Left lung (tissue), 10 donors: ENCODE results near the gene FABP1. TPM values are rescaled to one million over a fixed set of nuclear protein-coding genes. Genes with fewer than 3 reads are reported as not detected.

Experiments used
- ATAC-seq: fragments of 200-7000 bp; cut with Tn5 transposase; one replicate; pipeline ENCODE4 v1.9.1; 2020; ENCODE audit warnings: moderate library complexity
- DNase-seq, 4 donors: peaks; one replicate each; pipeline ENCODE4 v3.0.0-alpha.2; 2013 to 2020
- H3K27ac ChIP-seq, 2 donors: fragments of 200-600 bp; sonication (generic) in 1 of 2; one replicate each; pipeline versions ENCODE4 v1.5.0 to v1.8.0; 2020 to 2021
- H3K27me3 ChIP-seq, 2 donors: fragments of 200-600 bp; sonication (generic) in 1 of 2; one replicate each; pipeline versions ENCODE4 v1.5.0 to v1.8.0; 2020 to 2021
- H3K36me3 ChIP-seq, 2 donors: fragments of 200-600 bp; sonication (generic) in 1 of 2; one replicate each; pipeline versions ENCODE4 v1.5.0 to v1.8.0; 2020 to 2021
- H3K4me1 ChIP-seq, 2 donors: fragments of 200-600 bp; one replicate each; pipeline ENCODE4 v1.8.0; 2021
- H3K4me3 ChIP-seq, 2 donors: fragments of 200-600 bp; sonication (generic) in 1 of 2; one replicate each; pipeline versions ENCODE4 v1.5.0 to v1.8.0; 2020 to 2021; ENCODE audit warnings: mild to moderate bottlenecking in 1 of 2
- H3K9me3 ChIP-seq, 2 donors: fragments of 200-600 bp; sonication (generic) in 1 of 2; one replicate each; pipeline versions ENCODE4 v1.5.0 to v1.8.0; 2020 to 2021
- CTCF ChIP-seq, 2 donors: fragments of 200-600 bp; sonication (generic) in 1 of 2; IDR thresholded peaks; one replicate each; pipeline versions ENCODE4 v1.5.0 to v1.8.0; 2021; ENCODE audit warnings: antibody characterized with exemption in 2 of 2
- intact Hi-C, 2 donors: fragments of 100-400 bp; cut with DNase I; formaldehyde crosslinking; loops; one replicate each; pipeline versions ENCODE4 v1.11.2 to v1.14.2; 2022
- polyA plus RNA-seq, 6 donors: library from polyadenylated mRNA; unstranded; fragments of 120-200 nt; gene quantifications; one replicate each; pipeline ENCODE4 v1.2.1, GENCODE V29; 2013; ENCODE audit not compliant: insufficient read length in 6 of 6
- total RNA-seq, 2 donors: library from RNA; stranded (reverse); fragmentation: NEBNext Ultra II Directional; extraction: Animal tissue kit (Norgen Biotek cat#: 25700); gene quantifications; one replicate each; pipeline ENCODE4 v1.2.1, GENCODE V29; 2021
- donor health status: DM: no; HTN: yes; CAD: no.
- donor health status: DM: no; HTN: no; CAD: no.

The FABP1 gene
- total and polyA plus RNA-seq, 8 donors, result 0.13 to 2.5 (median 1.4) TPM; not detected in 5

GRCh38 chr2:88090446-88091283, 37.2 kb downstream of the FABP1 start:
- DNase-seq, result no peak
- H3K4me1 ChIP-seq, result no peaks in the 10 kb centered on the region
- no peak for ATAC-seq
- no peaks in the 10 kb centered on the region for H3K36me3 ChIP-seq
- H3K27me3 ChIP-seq, result no peaks in the 10 kb centered on the region
- H3K27ac ChIP-seq, result no peak overlapping the region
- H3K9me3 ChIP-seq, result no peaks in the 10 kb centered on the region
- no peak overlapping the region for H3K4me3 ChIP-seq
- intact Hi-C loops, result no loop called here
- no peak for TF ChIP-seq CTCF (IDR thresholded peaks at IDR 0.05)

GRCh38 chr2:88088999-88089398, 38.9 kb downstream of the FABP1 start:
- no peak for TF ChIP-seq CTCF (IDR thresholded peaks at IDR 0.05)

GRCh38 chr2:88087763-88088162, 40.1 kb downstream of the FABP1 start:
- Histone ChIP-seq H3K36me3 (no peaks in the 10 kb centered on the region), H3K27me3 (no peaks in the 10 kb centered on the region), H3K27ac (no peak overlapping the region), H3K9me3 (no peaks in the 10 kb centered on the region), H3K4me1 (no peaks in the 10 kb centered on the region), H3K4me3 (no peak overlapping the region)
- intact Hi-C loops, result no loop called here
- TF ChIP-seq CTCF (IDR thresholded peaks at IDR 0.05), result no peak
- DNase-seq (no peak), ATAC-seq (no peak)

More at GRCh38 chr2:88088999-88089398, 38.9 kb downstream of the FABP1 start:
- Histone ChIP-seq H3K9me3 (no peaks in the 10 kb centered on the region), H3K4me1 (no peaks in the 10 kb centered on the region), H3K36me3 (no peaks in the 10 kb centered on the region), H3K27me3 (no peaks in the 10 kb centered on the region), H3K27ac (no peak overlapping the region), H3K4me3 (no peak overlapping the region)
- DNase-seq (no peak), ATAC-seq (no peak)
- intact Hi-C loops, result no loop called here

GRCh38 chr2:88087073-88087472, 40.8 kb downstream of the FABP1 start:
- ATAC-seq (no peak), DNase-seq (no peak)
- intact Hi-C loops, result no loop called here
- Histone ChIP-seq H3K27me3 (no peaks in the 10 kb centered on the region), H3K9me3 (no peaks in the 10 kb centered on the region), H3K27ac (no peak overlapping the region), H3K4me1 (no peaks in the 10 kb centered on the region), H3K4me3 (no peak overlapping the region), H3K36me3 (no peaks in the 10 kb centered on the region)
- no peak for TF ChIP-seq CTCF (IDR thresholded peaks at IDR 0.05)

- Histone ChIP-seq H3K27ac (no peak overlapping the region), H3K4me1 (no peaks in the 10 kb centered on the region), H3K27me3 (no peaks in the 10 kb centered on the region), H3K9me3 (no peaks in the 10 kb centered on the region), H3K4me3 (no peak overlapping the region), H3K36me3 (no peaks in the 10 kb centered on the region)
- intact Hi-C loops, result no loop called here
- ATAC-seq (no peak), DNase-seq (no peak)
- no peak for TF ChIP-seq CTCF (IDR thresholded peaks at IDR 0.05)
Measured at GRCh38 chr2:88086401-88086800, 41.5 kb downstream of the FABP1 start.
